SK-N-SH treated with all-trans-retinoic acid at 6 μM for 48 hours (cell line): ENCODE measurements around the gene PAPSS2.

ENCODE experiments used
- ARNTL ChIP-seq: fragments of 450-650 bp; formaldehyde crosslinking; IDR thresholded peaks from 2 replicates; pipeline ENCODE4 v1.5.0; 2020; ENCODE audit warnings: low read depth, mild to moderate bottlenecking, moderate library complexity, borderline replicate concordance
- ESRRG ChIP-seq: fragments of 250-450 bp; sonication (Bioruptor Pico); IDR thresholded peaks from 2 replicates; pipeline ENCODE4 v1.6.1; 2021; ENCODE audit warnings: mild to moderate bottlenecking
- RARB ChIP-seq: fragments of 250-450 bp; sonication (Bioruptor Pico); IDR thresholded peaks from 2 replicates; pipeline ENCODE4 v1.8.0; 2021; ENCODE audit warnings: mild to moderate bottlenecking, moderate library complexity
- ZNF565 ChIP-seq: fragments of 450-650 bp; formaldehyde crosslinking; conservative IDR thresholded peaks from 2 replicates; pipeline ENCODE4 v1.5.0; 2020; ENCODE audit warnings: low read depth, mild to moderate bottlenecking, moderate library complexity
- ZNF8 ChIP-seq: fragments of 450-650 bp; formaldehyde crosslinking; IDR thresholded peaks from 2 replicates; pipeline ENCODE4 v1.5.0; 2020; ENCODE audit warnings: mild to moderate bottlenecking, moderate library complexity

- TF ChIP-seq ZNF8 (CRISPR knock-in tag) (no peak), RARB (no peak), ARNTL (CRISPR knock-in tag) (no peak), ESRRG (no peak), ZNF565 (CRISPR knock-in tag) (no peak)
Observed at GRCh38 chr10:87763086-87763861, 103.6 kb downstream of the PAPSS2 start.
